WTC11 (cell line): ENCODE results near the gene SDHC. TPM values are rescaled to one million over a fixed set of nuclear protein-coding genes. Genes with fewer than 3 reads are reported as not detected.
"Not testable (repeated sequence)": the region's sequence is repeated elsewhere in the genome, so short reads cannot be mapped to it uniquely, and the experiment has no call there.

Experiments
- ATAC-seq: fragments of 200-7000 bp; cut with Tn5 transposase; 2 replicates; pipeline ENCODE4 v1.10.0; 2021; ENCODE audit warnings: mild to moderate bottlenecking, moderate library complexity
- CTCF ChIA-PET: fragments of 300-600 bp; sonication (Branson Sonifier 250); formaldehyde crosslinking; loops from one replicate; lab custom pipeline; 2021; ENCODE audit warnings: antibody characterized with exemption; lab: Charles Lee
- POLR2A ChIA-PET: fragments of 350-600 bp; sonication (Branson Sonifier 250); formaldehyde crosslinking; loops from one replicate; lab custom pipeline; 2021; ENCODE audit warnings: antibody characterized with exemption; lab: Charles Lee
- DNase-seq: peaks from one replicate; pipeline ENCODE4 v3.0.0; 2021; ENCODE audit warnings: low spot score
- H3K27ac Mint-ChIP-seq: 2 replicates; pipeline ENCODE4 v1.8.0; 2021; ENCODE audit warnings: mixed read lengths
- H3K27me3 Mint-ChIP-seq: 2 replicates; pipeline ENCODE4 v1.8.0; 2021; ENCODE audit warnings: low read depth, mild to moderate bottlenecking, moderate library complexity, mixed read lengths
- H3K36me3 Mint-ChIP-seq: 2 replicates; pipeline ENCODE4 v1.8.0; 2021; ENCODE audit warnings: mixed read lengths
- H3K4me1 Mint-ChIP-seq: 2 replicates; pipeline ENCODE4 v1.8.0; 2022; ENCODE audit warnings: mixed read lengths
- H3K4me3 Mint-ChIP-seq: 2 replicates; pipeline ENCODE4 v1.8.0; 2021; ENCODE audit warnings: mild to moderate bottlenecking, moderate library complexity, mixed read lengths
- H3K9me3 Mint-ChIP-seq: 2 replicates; pipeline ENCODE4 v1.8.0; 2021; ENCODE audit warnings: mixed read lengths
- AFF4 ChIP-seq: sonication (generic); formaldehyde crosslinking; IDR thresholded peaks from 2 replicates; pipeline ENCODE4 v1.8.1; 2023; ENCODE audit warnings: mild to moderate bottlenecking, missing genetic modification reagents, borderline replicate concordance
- ATF3 ChIP-seq: sonication (generic); formaldehyde crosslinking; conservative IDR thresholded peaks from 2 replicates; pipeline ENCODE4 v1.8.1; 2022; ENCODE audit warnings: mild to moderate bottlenecking, missing genetic modification reagents
- ERG ChIP-seq: fragments of 250-450 bp; sonication (Bioruptor Pico); IDR thresholded peaks from 2 replicates; pipeline ENCODE4 v1.8.0; 2021; ENCODE audit warnings: mild to moderate bottlenecking
- ETV6 ChIP-seq: sonication (generic); formaldehyde crosslinking; IDR thresholded peaks from 2 replicates; pipeline ENCODE4 v1.8.1; 2022; ENCODE audit warnings: mild to moderate bottlenecking, missing genetic modification reagents
- GABPB1 ChIP-seq: sonication (generic); formaldehyde crosslinking; IDR thresholded peaks from 2 replicates; pipeline ENCODE4 v1.8.1; 2023; ENCODE audit warnings: mild to moderate bottlenecking, missing genetic modification reagents
- GTF2I ChIP-seq: fragments of 250-450 bp; sonication (Bioruptor Pico); conservative IDR thresholded peaks from 2 replicates; pipeline ENCODE4 v1.4.0; 2021; ENCODE audit warnings: mild to moderate bottlenecking
- HMGA2 ChIP-seq: fragments of 250-450 bp; sonication (Bioruptor Pico); IDR thresholded peaks from 2 replicates; pipeline ENCODE4 v1.4.0; 2021; ENCODE audit warnings: mild to moderate bottlenecking, moderate library complexity
- HMGXB4 ChIP-seq: sonication (generic); formaldehyde crosslinking; IDR thresholded peaks from 2 replicates; pipeline ENCODE4 v1.8.1; 2023; ENCODE audit warnings: mild to moderate bottlenecking, moderate library complexity, missing genetic modification reagents
- NFATC4 ChIP-seq: fragments of 250-450 bp; sonication (Bioruptor Pico); IDR thresholded peaks from 2 replicates; pipeline ENCODE4 v1.9.0; 2021; ENCODE audit warnings: mild to moderate bottlenecking
- NR1H2 ChIP-seq: sonication (generic); formaldehyde crosslinking; IDR thresholded peaks from 2 replicates; pipeline ENCODE4 v1.9.0; 2021; ENCODE audit warnings: mild to moderate bottlenecking, moderate library complexity, missing genetic modification reagents
- NR2C2 ChIP-seq: sonication (generic); formaldehyde crosslinking; IDR thresholded peaks from 2 replicates; pipeline ENCODE4 v1.8.0; 2022; ENCODE audit warnings: mild to moderate bottlenecking, missing genetic modification reagents
- SP1 ChIP-seq: sonication (generic); formaldehyde crosslinking; conservative IDR thresholded peaks from 2 replicates; pipeline ENCODE4 v1.8.1; 2022; ENCODE audit warnings: missing genetic modification reagents
- TEAD1 ChIP-seq: sonication (generic); formaldehyde crosslinking; IDR thresholded peaks from 2 replicates; pipeline ENCODE4 v1.8.0; 2022; ENCODE audit warnings: mild to moderate bottlenecking, missing genetic modification reagents
- USF1 ChIP-seq: sonication (generic); formaldehyde crosslinking; IDR thresholded peaks from 2 replicates; pipeline ENCODE4 v1.8.0; 2022; ENCODE audit warnings: mild to moderate bottlenecking, missing genetic modification reagents
- ZBTB43 ChIP-seq: sonication (generic); formaldehyde crosslinking; IDR thresholded peaks from 2 replicates; pipeline ENCODE4 v1.8.1; 2023; ENCODE audit warnings: mild to moderate bottlenecking, missing genetic modification reagents
- ZNF317 ChIP-seq: sonication (generic); formaldehyde crosslinking; IDR thresholded peaks from 2 replicates; pipeline ENCODE4 v1.8.1; 2023; ENCODE audit warnings: low read depth, mild to moderate bottlenecking, moderate library complexity, missing genetic modification reagents, borderline replicate concordance
- ZNF425 ChIP-seq: fragments of 250-450 bp; sonication (Bioruptor Pico); conservative IDR thresholded peaks from 2 replicates; pipeline ENCODE4 v1.9.0; 2021; ENCODE audit warnings: mild to moderate bottlenecking
- ZNF671 ChIP-seq: fragments of 250-450 bp; sonication (Bioruptor Pico); IDR thresholded peaks from 2 replicates; pipeline ENCODE4 v1.8.0; 2021; ENCODE audit warnings: mild to moderate bottlenecking
- total RNA-seq: library from RNA; stranded (reverse); gene quantifications from 3 replicates; pipeline ENCODE4 v1.2.3, GENCODE V29; 2021

Gene SDHC
- total RNA-seq, 1 experiment from 2014 or later = 193 TPM

GRCh38 chr1:161313554-161314200 lies 504 bp upstream of the SDHC start (continued):
- TF ChIP-seq HMGXB4 (CRISPR knock-in tag) (no peak), ZNF425 (no peak), NR2C2 (CRISPR knock-in tag) (no peak), GABPB1 (no peak), NR1H2 (CRISPR knock-in tag) (no peak), GTF2I (CRISPR knock-in tag) (no peak), ZNF317 (no peak), ZNF671 (no peak)

- H3K27ac Mint-ChIP-seq = peak overlapping the region; percentile 62; the same call in 1 of the 2 replicates
- H3K27me3 Mint-ChIP-seq, POLR2A ChIA-PET, ATAC-seq, DNase-seq, H3K36me3 Mint-ChIP-seq, H3K9me3 Mint-ChIP-seq: not testable (repeated sequence)
- CTCF ChIA-PET = interaction anchor here (1.6 kb wide), 1 partner anchor 10 kb away, joined by 6 read pairs; no protein-coding TSS in a partner anchor
- peaks cover 29% of the 10 kb centered on the region for H3K4me1 Mint-ChIP-seq
- peak overlapping the region; percentile 99 for H3K4me3 Mint-ChIP-seq
Observed at GRCh38 chr1:161315841-161316674, 1.9 kb downstream of the SDHC start.

GRCh38 chr1:161324020-161324419 lies 9.8 kb downstream of the SDHC start:
- peaks cover 25% of the 10 kb centered on the region for H3K36me3 Mint-ChIP-seq
- ChIA-PET CTCF (no interaction called here), POLR2A (no interaction called here)
- H3K4me3 Mint-ChIP-seq = no peak overlapping the region
- no peak for DNase-seq
- H3K4me1 Mint-ChIP-seq = no peaks in the 10 kb centered on the region
- no peaks in the 10 kb centered on the region for H3K27me3 Mint-ChIP-seq
- ATAC-seq = no peak
- H3K27ac Mint-ChIP-seq = 0 out of 2 replicates have a peak overlapping the region, but pooled peaks have one; percentile 42
- H3K9me3 Mint-ChIP-seq = no peaks in the 10 kb centered on the region
- TF ChIP-seq TEAD1 (CRISPR knock-in tag) = no peak
- no peak for TF ChIP-seq ERG (CRISPR knock-in tag)
- no peak for TF ChIP-seq ZNF425
- no peak for TF ChIP-seq ATF3
- no peak for TF ChIP-seq USF1 (CRISPR knock-in tag)
- TF ChIP-seq ZBTB43 (CRISPR knock-in tag) = no peak
- no peak for TF ChIP-seq AFF4 (CRISPR knock-in tag)
- no peak for TF ChIP-seq ETV6 (CRISPR knock-in tag)
- TF ChIP-seq NFATC4 (CRISPR knock-in tag) = no peak
- no peak for TF ChIP-seq HMGA2 (CRISPR knock-in tag)
- TF ChIP-seq SP1 (CRISPR knock-in tag) = no peak
